Dermis microvascular lymphatic vessel endothelial cell (primary cell): ENCODE measurements around the gene SYT12. TPM values are rescaled to one million over a fixed set of nuclear protein-coding genes. Genes with fewer than 3 reads are reported as not detected.
"Not testable (repeated sequence)": the region's sequence is repeated elsewhere in the genome, so short reads cannot be mapped to it uniquely, and the experiment has no call there.

Experiments
- DNase-seq, 2 donors: peaks; one replicate each; pipeline versions ENCODE4 v3.0.0 to v3.0.0-alpha.2; 2010; ENCODE audit warnings: low read depth in 2 of 2
- total RNA-seq: library from RNA; depleted of rRNA; stranded (reverse); fragments of >200 nt; gene quantifications from 2 replicates; pipeline ENCODE4 v1.2.1, GENCODE V29; 2014

Gene SYT12, protein sequence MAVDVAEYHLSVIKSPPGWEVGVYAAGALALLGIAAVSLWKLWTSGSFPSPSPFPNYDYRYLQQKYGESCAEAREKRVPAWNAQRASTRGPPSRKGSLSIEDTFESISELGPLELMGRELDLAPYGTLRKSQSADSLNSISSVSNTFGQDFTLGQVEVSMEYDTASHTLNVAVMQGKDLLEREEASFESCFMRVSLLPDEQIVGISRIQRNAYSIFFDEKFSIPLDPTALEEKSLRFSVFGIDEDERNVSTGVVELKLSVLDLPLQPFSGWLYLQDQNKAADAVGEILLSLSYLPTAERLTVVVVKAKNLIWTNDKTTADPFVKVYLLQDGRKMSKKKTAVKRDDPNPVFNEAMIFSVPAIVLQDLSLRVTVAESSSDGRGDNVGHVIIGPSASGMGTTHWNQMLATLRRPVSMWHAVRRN
- total RNA-seq, result under 0.01 TPM in 2 replicates

DNA sequence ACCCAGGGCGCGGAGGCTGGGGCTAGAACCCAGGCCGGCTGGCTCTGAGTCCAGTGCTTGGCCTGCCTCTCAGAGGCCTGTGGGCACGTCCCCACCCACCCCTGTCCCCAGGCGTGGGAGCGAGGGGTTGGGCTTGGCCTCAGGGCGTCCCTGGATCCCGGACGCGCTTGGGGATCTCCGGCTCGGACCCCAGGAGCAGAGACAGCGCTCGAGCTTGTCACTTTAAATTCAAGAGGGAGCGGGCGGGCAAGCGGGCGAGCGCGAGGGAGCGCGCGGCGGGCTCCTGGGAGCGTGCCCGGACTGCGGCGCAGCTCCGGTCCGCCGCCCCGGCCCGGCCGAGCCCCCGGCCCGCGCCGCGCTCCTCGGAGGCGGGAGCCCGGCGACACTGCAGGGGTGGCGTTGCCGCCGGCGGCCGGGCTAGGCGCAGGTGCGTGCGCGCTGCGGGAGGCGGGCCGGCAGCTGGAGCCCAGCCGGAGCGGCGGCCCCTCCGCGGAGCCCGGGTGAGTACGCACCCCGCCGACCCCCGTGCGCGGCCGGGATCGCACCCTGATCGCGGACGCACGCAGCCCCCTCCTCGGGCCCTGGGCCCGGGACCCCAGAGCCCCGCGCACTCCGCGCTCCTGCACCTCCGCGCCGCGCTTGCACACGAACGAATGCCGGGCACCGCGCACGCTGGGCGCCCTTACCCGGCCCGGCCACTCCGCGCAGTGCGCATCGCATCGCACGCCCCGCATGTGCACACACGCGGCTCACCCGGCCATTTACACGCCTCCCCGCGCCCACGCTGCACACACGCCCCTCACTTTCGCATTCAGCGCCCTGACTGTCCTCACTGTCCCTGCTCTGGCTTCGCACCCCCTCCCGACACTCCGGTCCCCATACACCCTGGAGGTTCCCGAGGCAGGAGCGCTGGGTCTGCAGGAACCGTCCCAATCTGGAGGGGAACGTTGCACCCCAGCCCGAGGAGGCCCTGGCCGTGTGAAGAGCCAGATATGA is at the start of gene SYT12:
Gene SYT12, plus strand, starts transcription at position 174 of the 996 bp plus-strand sequence. CDS start 7,011 bp downstream, outside the sequence.
- DNase-seq, result peak in 1 of 2 donors; percentile 22

DNA sequence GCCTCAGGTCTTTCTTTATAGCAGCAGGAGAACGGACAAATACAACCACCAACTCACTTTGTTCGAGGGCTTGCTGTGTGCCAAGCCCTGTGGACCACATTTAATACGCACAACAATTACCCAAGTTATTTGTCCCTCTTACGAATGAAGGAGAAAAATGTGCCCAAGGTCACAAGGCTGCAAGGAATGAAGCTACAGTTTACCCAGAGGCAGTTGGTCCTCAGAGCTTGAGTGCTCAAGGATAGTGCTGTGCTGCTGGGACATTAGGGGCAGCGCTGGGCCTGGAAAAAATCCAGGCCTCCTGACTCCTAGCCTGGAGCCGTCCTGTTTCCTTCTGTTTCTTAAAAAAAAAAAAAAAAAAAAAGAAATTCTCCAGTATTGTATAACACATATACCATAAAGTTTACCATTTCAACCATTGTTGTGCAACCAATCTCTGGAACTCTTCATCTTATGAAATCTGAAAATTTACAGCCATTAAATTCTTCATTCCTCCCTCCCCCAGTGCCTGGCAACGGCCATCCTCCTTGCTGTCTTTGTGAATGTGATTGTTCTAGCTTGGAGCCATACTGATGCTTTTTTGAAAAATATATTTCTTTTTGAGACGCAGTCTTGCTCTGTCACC is 48.9 kb upstream of the SYT12 start:
- no peak for DNase-seq

DNA sequence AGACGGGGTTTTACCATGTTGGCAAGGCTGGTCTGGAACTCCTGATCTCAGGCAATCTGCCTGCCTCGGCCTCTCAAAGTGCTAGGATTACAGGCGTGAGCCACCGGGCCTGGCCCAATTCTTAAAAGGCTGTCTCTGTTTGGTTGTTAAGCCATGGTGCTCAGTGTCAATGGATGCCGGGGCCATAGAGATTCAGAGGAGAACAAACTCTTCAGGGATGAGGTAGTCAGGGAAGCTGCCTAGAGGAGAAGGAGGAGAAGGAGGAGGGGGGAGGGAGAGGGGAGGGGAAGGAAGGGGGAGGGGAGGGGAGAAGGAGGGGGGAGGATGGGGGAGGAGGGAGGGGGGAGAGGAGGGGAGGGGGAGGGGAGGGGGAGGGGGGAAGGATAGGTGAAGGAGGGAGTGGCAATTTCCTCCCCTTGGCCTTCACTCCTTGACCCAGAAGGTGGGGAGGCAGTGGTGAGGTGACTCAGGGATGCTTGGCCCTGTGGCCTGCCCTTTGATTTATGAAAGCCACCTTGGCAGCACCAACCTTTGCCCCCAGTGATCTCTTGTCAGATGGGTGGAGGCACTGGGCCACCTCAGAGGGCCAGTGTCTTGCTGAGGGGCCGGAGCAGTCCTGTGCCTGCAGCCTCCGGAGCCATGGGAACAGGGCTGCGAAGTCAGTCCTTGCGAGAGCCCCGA is 48.1 kb upstream of the SYT12 start, which contains the start of gene C11orf86:
Gene C11orf86, plus strand, starts transcription at position 581 of the 681 bp plus-strand sequence. Its CDS starts 59 bp downstream, at position 640.
- DNase-seq, result no peak

GRCh38 chr11:66975405-66976027 is 47.4 kb upstream of the SYT12 start:
- DNase-seq, result no peak

DNA sequence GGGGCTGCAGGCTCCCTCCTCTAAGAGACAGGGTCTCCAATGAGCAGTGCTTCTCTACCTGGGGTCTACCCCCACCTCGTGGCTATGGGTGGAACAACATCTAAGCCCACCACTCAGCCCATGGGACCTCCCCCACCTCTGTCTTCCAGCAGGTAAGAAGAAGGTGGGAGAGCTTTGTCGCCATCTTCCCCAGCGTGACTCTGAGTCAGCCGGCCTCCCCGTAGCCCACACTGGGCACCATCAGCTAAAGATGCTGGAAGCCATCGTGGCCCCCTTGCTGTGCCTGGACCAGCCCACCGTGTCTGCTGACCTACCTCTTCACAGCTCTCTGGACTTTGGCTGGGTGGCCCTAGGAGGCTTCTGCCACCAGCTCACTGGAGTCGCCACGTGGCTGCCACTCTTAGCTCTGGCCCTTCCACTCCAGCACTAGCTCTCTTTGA is 46.9 kb upstream of the SYT12 start:
- peak in 1 of 2 donors; percentile 39 for DNase-seq

GRCh38 chr11:66976925-66977324 is 46.0 kb upstream of the SYT12 start:
- DNase-seq, result no peak

DNA sequence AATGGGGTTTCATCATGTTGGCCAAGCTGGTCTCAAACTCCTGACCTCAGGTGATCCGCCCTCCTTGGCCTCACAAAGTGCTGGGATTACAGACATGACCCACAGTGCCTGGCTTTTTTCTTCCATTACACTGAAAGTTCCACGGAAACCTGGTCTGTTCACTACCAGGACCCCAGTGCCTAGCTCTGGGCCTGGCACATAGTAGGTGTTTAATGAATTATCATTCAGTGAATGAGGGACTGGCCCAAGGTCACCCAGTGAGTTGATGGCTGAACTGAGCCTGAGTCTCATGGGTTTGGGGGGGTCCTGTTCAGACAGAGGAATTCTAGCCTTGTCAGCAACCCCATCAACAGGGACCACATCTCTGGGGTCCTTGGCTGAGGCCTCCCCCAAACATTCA is 44.7 kb upstream of the SYT12 start:
- no peak for DNase-seq

GRCh38 chr11:66978717-66979116 is 44.2 kb upstream of the SYT12 start:
- DNase-seq, result no peak

- DNase-seq, result no peak
Measured at GRCh38 chr11:66979336-66979980, 43.5 kb upstream of the SYT12 start.

DNA sequence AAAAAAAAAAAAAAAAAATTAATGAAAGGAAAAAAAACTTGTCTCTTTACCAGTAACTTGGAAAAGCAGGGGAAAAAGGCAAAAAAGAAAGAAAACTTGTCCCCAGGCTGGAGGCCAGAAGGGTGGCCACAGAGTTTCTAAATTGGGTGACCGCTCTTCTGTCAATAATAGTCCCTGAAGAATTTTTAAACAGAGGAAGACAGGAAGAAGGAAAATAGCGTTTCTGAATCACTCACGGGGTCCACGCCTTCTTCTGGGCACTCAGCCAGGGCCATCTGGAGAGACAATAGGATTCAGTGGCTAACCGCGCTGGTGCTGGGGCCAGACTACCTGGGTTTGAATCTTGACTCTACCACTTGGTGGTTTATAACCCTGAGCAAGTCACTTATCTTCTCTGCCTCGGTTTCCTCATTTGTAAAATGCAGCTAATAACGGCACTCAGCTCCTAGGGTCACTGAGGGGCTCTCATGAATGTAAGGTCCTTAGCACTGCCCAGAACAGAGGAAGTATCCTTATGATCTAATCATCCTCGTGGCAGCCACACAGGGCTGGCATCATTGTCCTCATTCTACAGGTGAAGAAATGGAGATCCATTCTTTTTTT is 40.9 kb upstream of the SYT12 start:
- DNase-seq, result peak; percentile 37 to 91

DNA sequence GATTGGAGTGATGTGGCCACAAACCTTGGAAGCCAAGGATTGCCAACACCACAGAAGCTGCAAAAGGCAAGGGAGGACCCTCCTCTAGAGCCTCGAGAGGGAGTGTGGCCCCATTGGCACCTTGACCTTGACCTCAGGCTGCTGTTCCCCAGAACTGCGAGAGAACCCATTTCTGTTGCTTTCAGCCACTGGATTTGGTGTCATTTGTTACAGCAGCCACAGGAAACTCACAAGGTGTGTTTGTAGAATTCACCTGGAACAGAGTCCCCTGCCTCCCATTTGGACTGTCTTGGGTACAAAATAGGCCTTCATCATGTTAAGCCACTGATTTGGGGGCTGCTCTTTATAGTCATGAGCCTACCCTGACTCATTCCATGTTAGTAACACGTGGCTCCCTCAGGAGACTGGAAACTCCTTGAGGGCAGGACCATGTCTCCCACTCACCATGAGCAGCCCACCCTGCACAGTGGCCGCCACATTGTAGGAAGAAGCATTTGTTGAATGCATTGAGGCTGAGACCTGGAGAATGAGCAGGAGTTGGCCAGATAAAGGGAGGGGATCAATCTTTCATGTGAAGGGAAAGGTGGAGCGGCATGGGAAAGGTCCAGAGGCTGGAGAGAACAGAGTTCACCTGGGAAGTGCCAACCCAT is 39.5 kb upstream of the SYT12 start:
- no peak for DNase-seq

DNA sequence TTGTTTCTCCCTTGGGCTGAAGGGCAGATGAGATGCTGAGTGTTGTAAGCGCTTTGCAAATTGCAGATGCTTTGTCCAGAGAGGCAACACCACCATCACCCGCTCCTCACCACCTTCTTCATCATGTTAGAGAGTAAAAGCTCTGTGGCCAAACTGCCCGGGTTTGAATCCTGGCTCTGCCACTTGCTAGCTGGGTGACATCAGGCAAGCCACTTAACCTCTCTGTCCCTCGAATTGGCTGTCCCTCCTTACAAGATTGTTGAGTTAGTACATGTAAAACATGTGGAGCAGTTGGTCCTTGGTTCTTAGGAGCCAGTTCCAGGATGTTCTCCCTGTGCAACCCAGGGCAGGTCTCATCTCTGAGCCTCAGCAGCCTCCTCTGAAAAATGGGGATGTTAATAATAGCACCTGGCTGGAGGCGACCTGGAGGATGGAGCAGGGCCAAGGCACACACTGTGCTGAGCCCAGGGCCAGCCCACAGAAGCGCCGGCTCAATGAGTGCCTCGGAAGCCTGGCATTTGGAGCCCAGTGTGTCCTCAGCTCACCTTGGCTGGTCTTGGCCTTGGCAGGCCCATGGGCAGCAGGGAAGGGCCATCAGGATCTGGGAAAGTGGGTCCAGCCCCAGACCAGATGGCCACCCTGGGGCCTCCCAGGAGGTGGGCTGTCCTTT is 37.3 kb upstream of the SYT12 start:
- no peak for DNase-seq

- DNase-seq, result no peak
Measured at GRCh38 chr11:66986178-66986545, 36.8 kb upstream of the SYT12 start.

- DNase-seq, result no peak
Measured at GRCh38 chr11:66987158-66987620, 35.7 kb upstream of the SYT12 start.

DNA sequence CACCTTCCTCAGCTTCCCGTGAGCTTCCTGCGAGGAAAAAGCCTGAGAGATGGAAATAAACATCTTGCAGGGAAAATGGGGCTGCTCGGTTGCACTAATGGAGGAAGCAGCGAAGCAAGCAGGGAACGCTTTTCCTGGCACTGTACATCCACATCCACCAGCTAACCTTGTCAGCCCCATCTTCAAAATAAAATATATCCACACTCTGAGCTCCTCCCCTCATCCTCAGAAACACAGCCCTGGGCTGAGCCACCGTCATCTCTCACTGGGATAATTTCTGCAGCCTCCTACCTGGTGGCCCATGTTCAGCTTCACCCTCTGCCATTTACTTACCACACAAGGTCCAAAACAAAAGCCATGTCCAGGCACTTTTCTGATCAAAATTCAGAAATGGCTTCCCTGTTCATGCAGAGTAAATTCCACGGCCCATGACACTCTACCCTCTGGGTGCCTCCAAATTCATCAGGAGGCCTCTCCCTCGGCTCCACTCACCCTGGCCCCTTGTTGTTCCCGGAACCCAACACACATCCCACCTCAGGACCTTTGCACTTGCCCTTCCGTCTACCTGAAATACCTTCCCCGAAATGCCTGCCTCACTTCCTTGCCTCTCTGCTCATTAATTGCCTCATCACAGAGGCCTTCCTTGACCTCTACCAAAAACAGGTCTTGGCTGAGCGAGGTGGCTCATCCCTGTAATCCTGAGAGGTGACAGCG is 34.9 kb upstream of the SYT12 start:
- no peak for DNase-seq

- DNase-seq, result not testable (repeated sequence)
Measured at GRCh38 chr11:66988741-66989140, 34.2 kb upstream of the SYT12 start.

- DNase-seq, result not testable (repeated sequence)
Measured at GRCh38 chr11:66989360-66989759, 33.6 kb upstream of the SYT12 start.

DNA sequence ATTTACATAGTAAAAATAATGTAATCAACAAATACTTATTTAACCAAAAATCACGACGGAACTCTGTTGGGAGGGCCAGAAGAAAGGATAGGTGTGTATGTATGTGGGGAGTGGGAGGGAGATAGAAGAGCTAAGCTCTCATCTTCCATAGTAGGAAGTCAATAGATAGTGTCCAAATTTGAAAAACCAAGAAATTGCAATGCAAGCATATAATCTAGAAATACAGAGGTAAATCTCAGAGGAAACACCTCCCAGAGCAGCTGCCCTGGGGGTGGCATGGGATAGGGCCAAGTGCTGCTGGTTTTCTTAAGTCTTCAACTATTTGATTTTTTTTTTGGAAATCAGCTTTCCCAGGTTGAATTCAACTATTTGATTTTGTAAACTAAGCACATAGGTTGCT is 30.9 kb upstream of the SYT12 start:
- no peak for DNase-seq
